ENCODE data around the gene AQP3.

The AQP3 gene

GRCh38 chr9:33440609-33441008 is 6.8 kb downstream of the AQP3 start:
- Histone ChIP-seq H3K36me3 (ENCODE audit: control insufficient read depth, low read length) (no peaks in the 10 kb centered on the region), H3K4me1 (ENCODE audit: control insufficient read depth, low read length) (no peaks in the 10 kb centered on the region), H3K4me2 (ENCODE audit: low read length) (no peak overlapping the region), H3F3A (ENCODE audit: control insufficient read depth, insufficient read depth) (no peaks in the 10 kb centered on the region), H4K20me1 (ENCODE audit: control insufficient read depth, insufficient read depth, low read depth, low read length) (no peaks in the 10 kb centered on the region), H3K9me2 (replicated peaks; ENCODE audit: control insufficient read depth, low read length) (no peaks in the 10 kb centered on the region), H3K27me3 (ENCODE audit: control insufficient read depth, low read length) (peaks cover 2% of the 10 kb centered on the region; the same call in 1 of the 2 replicates), H3K79me2 (ENCODE audit: control insufficient read depth, low read length) (no peaks in the 10 kb centered on the region), H3K9me3 (ENCODE audit: control insufficient read depth, insufficient read depth, low read length) (no peaks in the 10 kb centered on the region), H3K27ac (ENCODE audit: low read depth, low read length) (no peak overlapping the region), H3K4me3 (ENCODE audit: low read length) (no peak overlapping the region)
- TF ChIP-seq, protein P1, sequence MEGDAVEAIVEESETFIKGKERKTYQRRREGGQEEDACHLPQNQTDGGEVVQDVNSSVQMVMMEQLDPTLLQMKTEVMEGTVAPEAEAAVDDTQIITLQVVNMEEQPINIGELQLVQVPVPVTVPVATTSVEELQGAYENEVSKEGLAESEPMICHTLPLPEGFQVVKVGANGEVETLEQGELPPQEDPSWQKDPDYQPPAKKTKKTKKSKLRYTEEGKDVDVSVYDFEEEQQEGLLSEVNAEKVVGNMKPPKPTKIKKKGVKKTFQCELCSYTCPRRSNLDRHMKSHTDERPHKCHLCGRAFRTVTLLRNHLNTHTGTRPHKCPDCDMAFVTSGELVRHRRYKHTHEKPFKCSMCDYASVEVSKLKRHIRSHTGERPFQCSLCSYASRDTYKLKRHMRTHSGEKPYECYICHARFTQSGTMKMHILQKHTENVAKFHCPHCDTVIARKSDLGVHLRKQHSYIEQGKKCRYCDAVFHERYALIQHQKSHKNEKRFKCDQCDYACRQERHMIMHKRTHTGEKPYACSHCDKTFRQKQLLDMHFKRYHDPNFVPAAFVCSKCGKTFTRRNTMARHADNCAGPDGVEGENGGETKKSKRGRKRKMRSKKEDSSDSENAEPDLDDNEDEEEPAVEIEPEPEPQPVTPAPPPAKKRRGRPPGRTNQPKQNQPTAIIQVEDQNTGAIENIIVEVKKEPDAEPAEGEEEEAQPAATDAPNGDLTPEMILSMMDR (IDR thresholded peaks at IDR 0.05; ENCODE audit: low read depth, low read length, poor library complexity, severe bottlenecking), result no peak
- TF ChIP-seq EZH2phosphoT487 (IDR thresholded peaks at IDR 0.05; ENCODE audit: borderline replicate concordance, low read length), result no peak

DNA sequence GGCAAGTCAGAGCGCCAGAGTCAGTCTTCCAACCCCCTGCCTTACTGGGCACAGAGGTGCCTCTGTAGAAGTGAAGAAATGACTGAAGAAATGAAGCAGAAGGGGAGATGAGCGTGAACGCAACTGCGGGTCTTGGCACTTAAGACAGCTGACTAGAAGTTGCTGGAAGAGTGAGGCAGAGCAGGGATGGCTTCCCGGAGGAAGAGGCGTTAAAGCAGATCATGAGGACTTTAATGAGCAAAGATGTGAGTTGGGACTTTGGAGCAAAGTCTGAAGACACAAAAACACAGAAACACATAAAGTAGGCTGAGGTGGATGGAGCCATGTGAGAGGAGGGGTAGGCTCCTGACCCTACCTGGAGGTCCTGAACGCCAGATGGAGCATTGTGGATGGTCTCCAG is 7.2 kb downstream of the AQP3 start:
- Histone ChIP-seq H3K9me2 (replicated peaks; ENCODE audit: control insufficient read depth, low read length) (no peaks in the 10 kb centered on the region), H3K4me2 (ENCODE audit: low read length) (no peak overlapping the region), H3K9me3 (ENCODE audit: control insufficient read depth, insufficient read depth, low read length) (no peaks in the 10 kb centered on the region), H3K79me2 (ENCODE audit: control insufficient read depth, low read length) (no peaks in the 10 kb centered on the region), H3F3A (ENCODE audit: control insufficient read depth, insufficient read depth) (no peaks in the 10 kb centered on the region), H3K4me3 (ENCODE audit: low read length) (no peak overlapping the region), H3K4me1 (ENCODE audit: control insufficient read depth, low read length) (no peaks in the 10 kb centered on the region), H4K20me1 (ENCODE audit: control insufficient read depth, insufficient read depth, low read depth, low read length) (no peaks in the 10 kb centered on the region), H3K36me3 (ENCODE audit: control insufficient read depth, low read length) (no peaks in the 10 kb centered on the region), H3K27me3 (ENCODE audit: control insufficient read depth, low read length) (peaks cover 2% of the 10 kb centered on the region; the same call in 1 of the 2 replicates), H3K27ac (ENCODE audit: low read depth, low read length) (no peak overlapping the region)
- no peak for TF ChIP-seq EZH2phosphoT487 (IDR thresholded peaks at IDR 0.05; ENCODE audit: borderline replicate concordance, low read length)
- TF ChIP-seq, protein P1 (IDR thresholded peaks at IDR 0.05; ENCODE audit: low read depth, low read length, poor library complexity, severe bottlenecking), result no peak

DNA sequence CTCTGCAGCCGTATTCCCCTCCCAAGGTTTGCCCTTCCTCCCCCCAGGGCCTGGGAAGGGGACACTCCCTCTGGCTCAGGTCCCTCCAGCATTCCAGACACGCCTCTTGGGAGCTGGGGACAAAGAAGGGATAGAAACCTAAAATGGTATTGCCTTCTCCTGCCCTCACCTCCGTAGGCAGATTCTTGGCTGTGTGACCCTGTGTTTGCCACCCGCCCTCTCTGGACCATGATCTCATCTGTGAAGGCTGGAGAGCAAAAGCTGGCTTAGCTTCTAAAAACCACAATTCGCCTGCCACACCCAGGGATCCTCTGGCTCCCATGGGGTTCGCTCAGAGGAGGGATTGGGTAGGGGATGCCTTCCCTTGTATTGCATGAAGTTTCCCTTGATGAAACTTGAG is 7.7 kb downstream of the AQP3 start:
- Histone ChIP-seq H3K79me2 (ENCODE audit: control insufficient read depth, low read length) (no peaks in the 10 kb centered on the region), H3K27me3 (ENCODE audit: control insufficient read depth, low read length) (peaks cover 2% of the 10 kb centered on the region; the same call in 1 of the 2 replicates), H3K4me2 (ENCODE audit: low read length) (no peak overlapping the region), H3K4me3 (ENCODE audit: low read length) (no peak overlapping the region), H4K20me1 (ENCODE audit: control insufficient read depth, insufficient read depth, low read depth, low read length) (no peaks in the 10 kb centered on the region), H3K36me3 (ENCODE audit: control insufficient read depth, low read length) (no peaks in the 10 kb centered on the region), H3K9me3 (ENCODE audit: control insufficient read depth, insufficient read depth, low read length) (no peaks in the 10 kb centered on the region), H3F3A (ENCODE audit: control insufficient read depth, insufficient read depth) (no peaks in the 10 kb centered on the region), H3K9me2 (replicated peaks; ENCODE audit: control insufficient read depth, low read length) (no peaks in the 10 kb centered on the region), H3K27ac (ENCODE audit: low read depth, low read length) (no peak overlapping the region), H3K4me1 (ENCODE audit: control insufficient read depth, low read length) (no peaks in the 10 kb centered on the region)
- TF ChIP-seq, protein P1 (IDR thresholded peaks at IDR 0.05; ENCODE audit: low read depth, low read length, poor library complexity, severe bottlenecking), result no peak
- no peak for TF ChIP-seq EZH2phosphoT487 (IDR thresholded peaks at IDR 0.05; ENCODE audit: borderline replicate concordance, low read length)

Data from DOHH2 (cell line).